SK-N-SH treated with all-trans-retinoic acid at 6 μM for 48 hours (cell line): ENCODE data around the gene CLDN14.

Experiments
- TOX ChIP-seq: fragments of 250-450 bp; sonication (Bioruptor Pico); IDR thresholded peaks from 2 replicates; pipeline ENCODE4 v1.8.0; 2021; ENCODE audit warnings: mild to moderate bottlenecking, moderate library complexity, borderline replicate concordance
- TF ChIP-seq, protein P1 (sequence below): fragments of 250-450 bp; sonication (Bioruptor Pico); IDR thresholded peaks from 2 replicates; pipeline ENCODE4 v1.5.1; 2021; ENCODE audit warnings: mild to moderate bottlenecking, moderate library complexity

DNA sequence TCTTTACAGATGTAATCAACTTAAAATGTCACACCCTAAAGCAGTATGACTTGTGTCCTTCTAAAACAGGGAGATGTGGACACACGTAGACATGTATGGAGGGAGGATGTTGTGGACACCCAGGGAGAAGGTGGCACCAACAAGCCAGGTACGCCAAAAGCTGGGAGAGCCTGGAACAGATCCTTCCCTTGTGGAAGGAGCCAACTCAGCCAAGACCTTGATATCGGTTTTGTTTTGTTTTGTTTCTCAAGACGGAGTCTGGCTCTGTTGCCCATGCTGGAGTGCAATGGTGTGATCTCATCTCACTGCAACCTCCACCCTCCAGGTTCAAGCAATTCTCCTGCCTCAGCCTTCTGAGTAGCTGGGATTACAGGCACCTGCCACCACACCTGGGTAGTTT lies 49.1 kb downstream of the CLDN14 start:
- TF ChIP-seq, protein P1, sequence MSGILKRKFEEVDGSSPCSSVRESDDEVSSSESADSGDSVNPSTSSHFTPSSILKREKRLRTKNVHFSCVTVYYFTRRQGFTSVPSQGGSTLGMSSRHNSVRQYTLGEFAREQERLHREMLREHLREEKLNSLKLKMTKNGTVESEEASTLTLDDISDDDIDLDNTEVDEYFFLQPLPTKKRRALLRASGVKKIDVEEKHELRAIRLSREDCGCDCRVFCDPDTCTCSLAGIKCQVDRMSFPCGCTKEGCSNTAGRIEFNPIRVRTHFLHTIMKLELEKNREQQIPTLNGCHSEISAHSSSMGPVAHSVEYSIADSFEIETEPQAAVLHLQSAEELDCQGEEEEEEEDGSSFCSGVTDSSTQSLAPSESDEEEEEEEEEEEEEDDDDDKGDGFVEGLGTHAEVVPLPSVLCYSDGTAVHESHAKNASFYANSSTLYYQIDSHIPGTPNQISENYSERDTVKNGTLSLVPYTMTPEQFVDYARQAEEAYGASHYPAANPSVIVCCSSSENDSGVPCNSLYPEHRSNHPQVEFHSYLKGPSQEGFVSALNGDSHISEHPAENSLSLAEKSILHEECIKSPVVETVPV (CRISPR knock-in tag): no peak
- no peak for TF ChIP-seq TOX (CRISPR knock-in tag)
